ENCODE data around the gene ISCU.
"Not testable (repeated sequence)": the region's sequence is repeated elsewhere in the genome, so short reads cannot be mapped to it uniquely, and the experiment has no call there.

ISCU gene

GRCh38 chr12:108570743-108571608 lies 8.6 kb downstream of the ISCU start:
- DNase-seq (ENCODE audit: low read depth in 2 of 2), result no peak

- no peak for DNase-seq (ENCODE audit: low read depth in 2 of 2)
These were observed 9.3 kb downstream of the ISCU start for GRCh38 chr12:108571609-108572165.

GRCh38 chr12:108572166-108572790 lies 9.9 kb downstream of the ISCU start:
- DNase-seq (ENCODE audit: low read depth in 2 of 2), result no peak

- DNase-seq (ENCODE audit: low read depth in 2 of 2), result no peak
These were observed 10.9 kb downstream of the ISCU start for GRCh38 chr12:108573317-108573716.

- not testable (repeated sequence) for DNase-seq (ENCODE audit: low read depth in 2 of 2)
These were observed 11.9 kb downstream of the ISCU start for GRCh38 chr12:108574276-108574675.

GRCh38 chr12:108575199-108575912 lies 13.0 kb downstream of the ISCU start:
- no peak for DNase-seq (ENCODE audit: low read depth in 2 of 2)

GRCh38 chr12:108576660-108577234 lies 14.4 kb downstream of the ISCU start:
- no peak for DNase-seq (ENCODE audit: low read depth in 2 of 2)

GRCh38 chr12:108577458-108577857 lies 15.1 kb downstream of the ISCU start:
- DNase-seq (ENCODE audit: low read depth in 2 of 2), result no peak

GRCh38 chr12:108578264-108578663 lies 15.9 kb downstream of the ISCU start:
- DNase-seq (ENCODE audit: low read depth in 2 of 2), result no peak

GRCh38 chr12:108578813-108579212 lies 16.4 kb downstream of the ISCU start:
- DNase-seq (ENCODE audit: low read depth in 2 of 2), result no peak

- DNase-seq (ENCODE audit: low read depth in 2 of 2), result no peak
These were observed 18.1 kb downstream of the ISCU start for GRCh38 chr12:108580531-108580930.

GRCh38 chr12:108581311-108582227 lies 19.2 kb downstream of the ISCU start:
- DNase-seq (ENCODE audit: low read depth in 2 of 2), result no peak

GRCh38 chr12:108582509-108582908 lies 20.1 kb downstream of the ISCU start:
- DNase-seq (ENCODE audit: low read depth in 2 of 2), result no peak

- DNase-seq (ENCODE audit: low read depth in 2 of 2), result no peak
These were observed 20.8 kb downstream of the ISCU start for GRCh38 chr12:108582978-108583770.

GRCh38 chr12:108583991-108584390 lies 21.6 kb downstream of the ISCU start:
- no peak for DNase-seq (ENCODE audit: low read depth in 2 of 2)

- no peak for DNase-seq (ENCODE audit: low read depth in 2 of 2)
These were observed 22.2 kb downstream of the ISCU start for GRCh38 chr12:108584456-108585065.

GRCh38 chr12:108585864-108586263 lies 23.5 kb downstream of the ISCU start:
- no peak for DNase-seq (ENCODE audit: low read depth in 2 of 2)

- no peak for DNase-seq (ENCODE audit: low read depth in 2 of 2)
These were observed 23.9 kb downstream of the ISCU start for GRCh38 chr12:108586306-108586705.

- no peak for DNase-seq (ENCODE audit: low read depth in 2 of 2)
These were observed 25.4 kb downstream of the ISCU start for GRCh38 chr12:108587826-108588225.

Measured in stimulated activated CD8-positive, alpha-beta memory T cell treated with anti-CD3 and anti-CD28 coated beads, Interleukin-15, amount 100 ng/mL, for 48 hours (primary cell).